Measurements from ENCODE around the gene CCDC117.

CCDC117 gene

GRCh38 chr22:28791841-28792490 is 19.5 kb downstream of the CCDC117 start:
- H3K23ac ChIP-seq (ENCODE audit: low read length in 2 of 2), result no peak overlapping the region
- peaks cover 11% of the 10 kb centered on the region for H3K79me1 ChIP-seq (replicated peaks; ENCODE audit: low read length, poor library complexity, severe bottlenecking)
- H3K4me2 ChIP-seq (ENCODE audit: low read length, poor library complexity, severe bottlenecking), result no peak overlapping the region
- H3K4ac ChIP-seq (ENCODE audit: low read depth in 1 of 2, low read length in 2 of 2), result no peak overlapping the region
- WGBS, result 100% methylated on average over 2 of the region's 3 CpGs
- no peak overlapping the region for H2BK5ac ChIP-seq (ENCODE audit: low read depth, low read length, poor library complexity, severe bottlenecking)
- H2BK120ac ChIP-seq (ENCODE audit: low read depth, low read length), result no peak overlapping the region
- H3K9ac ChIP-seq (ENCODE audit: low read length), result no peak overlapping the region
- H4K8ac ChIP-seq (ENCODE audit: low read length), result no peak overlapping the region
- no peak for DNase-seq
- no peak overlapping the region for H3K4me3 ChIP-seq (ENCODE audit: insufficient read depth in 1 of 2, low read depth in 1 of 2, low read length in 2 of 2)
- H3K27ac ChIP-seq (ENCODE audit: low read length, poor library complexity, severe bottlenecking), result no peak overlapping the region
- no peak overlapping the region for H2BK15ac ChIP-seq (ENCODE audit: low read depth, poor library complexity, severe bottlenecking)
- no peak overlapping the region for H3K14ac ChIP-seq (ENCODE audit: low read length in 2 of 2)
- H3K9me3 ChIP-seq (ENCODE audit: control insufficient read depth, low read length), result no peaks in the 10 kb centered on the region
- no peak overlapping the region for H4K91ac ChIP-seq (ENCODE audit: low read length)
- H3K18ac ChIP-seq (ENCODE audit: low read depth in 1 of 2, low read length in 2 of 2), result no peak overlapping the region
- H3K27me3 ChIP-seq (ENCODE audit: control insufficient read depth in 1 of 2, insufficient read depth in 1 of 2, low read length in 2 of 2), result no peaks in the 10 kb centered on the region
- no peak overlapping the region for H2AFZ ChIP-seq (ENCODE audit: low read depth, low read length)
- H3K4me1 ChIP-seq (ENCODE audit: control insufficient read depth, insufficient read depth, low read depth, low read length), result peaks cover 3% of the 10 kb centered on the region
- H3K36me3 ChIP-seq (ENCODE audit: control insufficient read depth in 1 of 2, insufficient read depth in 2 of 2, low read depth in 1 of 2, low read length in 2 of 2), result peaks cover 23 to 62% of the 10 kb centered on the region in 2 experiments
- H2AK5ac ChIP-seq (ENCODE audit: low read length, severe bottlenecking), result no peak overlapping the region
- no peak overlapping the region for H2BK12ac ChIP-seq (ENCODE audit: low read length in 2 of 2)

DNA sequence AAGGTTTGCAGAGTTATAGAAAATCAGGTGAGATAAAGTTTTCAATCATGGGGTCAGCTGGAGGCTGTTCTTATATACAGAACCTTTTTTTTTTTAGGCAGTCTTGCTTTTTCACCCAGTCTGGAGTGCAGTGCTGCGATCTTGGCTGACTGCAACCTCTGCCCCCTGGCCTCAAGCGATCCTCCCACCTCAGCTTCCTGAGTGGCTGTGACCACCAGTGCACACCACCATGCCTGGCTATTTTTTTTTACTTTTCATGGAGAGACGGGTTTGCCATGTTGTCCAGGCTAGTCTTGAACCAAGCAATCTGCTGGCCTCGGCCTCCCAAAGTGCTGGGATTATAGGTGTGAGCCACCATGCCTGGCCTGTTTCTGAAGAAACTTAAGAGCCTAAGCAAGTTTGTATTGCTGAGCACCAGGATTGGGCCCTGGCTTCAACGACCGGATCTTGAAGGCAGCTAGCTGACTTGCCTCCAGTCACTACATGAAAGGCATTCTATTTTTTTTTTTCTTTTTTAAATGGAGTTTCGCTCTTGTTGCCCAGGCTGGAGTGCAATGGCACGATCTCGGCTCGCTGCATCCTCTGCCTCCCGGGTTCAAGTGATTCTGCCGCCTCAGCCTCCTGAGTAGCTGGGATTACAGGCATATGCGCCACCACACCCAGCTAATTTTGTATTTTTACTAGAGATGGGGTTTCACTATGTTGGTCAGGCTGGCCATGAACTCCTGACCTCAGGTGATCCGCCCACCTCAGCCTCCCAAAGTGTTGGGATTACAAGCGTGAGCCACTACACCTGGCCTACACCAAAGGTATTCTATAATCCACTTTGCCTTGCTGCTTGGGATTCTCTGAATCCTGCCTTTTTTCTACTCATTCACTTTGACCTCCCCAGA is 20.2 kb downstream of the CCDC117 start:
- no peak overlapping the region for H2BK15ac ChIP-seq (ENCODE audit: low read depth, poor library complexity, severe bottlenecking)
- DNase-seq, result no peak
- no peak overlapping the region for H2BK120ac ChIP-seq (ENCODE audit: low read depth, low read length)
- no peak overlapping the region for H3K4ac ChIP-seq (ENCODE audit: low read depth in 1 of 2, low read length in 2 of 2)
- no peaks in the 10 kb centered on the region for H3K9me3 ChIP-seq (ENCODE audit: control insufficient read depth, low read length)
- no peak overlapping the region for H3K23ac ChIP-seq (ENCODE audit: low read length in 2 of 2)
- H3K4me3 ChIP-seq (ENCODE audit: insufficient read depth in 1 of 2, low read depth in 1 of 2, low read length in 2 of 2), result no peak overlapping the region
- H3K36me3 ChIP-seq (ENCODE audit: control insufficient read depth in 1 of 2, insufficient read depth in 2 of 2, low read depth in 1 of 2, low read length in 2 of 2), result peaks cover 26 to 63% of the 10 kb centered on the region in 2 experiments
- peaks cover 11% of the 10 kb centered on the region for H3K79me1 ChIP-seq (replicated peaks; ENCODE audit: low read length, poor library complexity, severe bottlenecking)
- no peaks in the 10 kb centered on the region for H3K27me3 ChIP-seq (ENCODE audit: control insufficient read depth in 1 of 2, insufficient read depth in 1 of 2, low read length in 2 of 2)
- H3K14ac ChIP-seq (ENCODE audit: low read length in 2 of 2), result peak overlapping the region in 1 of 2 experiments; percentile 28
- no peak overlapping the region for H3K9ac ChIP-seq (ENCODE audit: low read length)
- no peak overlapping the region for H3K18ac ChIP-seq (ENCODE audit: low read depth in 1 of 2, low read length in 2 of 2)
- H3K4me2 ChIP-seq (ENCODE audit: low read length, poor library complexity, severe bottlenecking), result no peak overlapping the region
- H4K91ac ChIP-seq (ENCODE audit: low read length), result no peak overlapping the region
- H3K27ac ChIP-seq (ENCODE audit: low read length, poor library complexity, severe bottlenecking), result no peak overlapping the region
- H2AFZ ChIP-seq (ENCODE audit: low read depth, low read length), result no peak overlapping the region
- 89% methylated on average over 15 of the region's 15 CpGs for WGBS
- no peak overlapping the region for H2BK5ac ChIP-seq (ENCODE audit: low read depth, low read length, poor library complexity, severe bottlenecking)
- H4K8ac ChIP-seq (ENCODE audit: low read length), result no peak overlapping the region
- peaks cover 3% of the 10 kb centered on the region for H3K4me1 ChIP-seq (ENCODE audit: control insufficient read depth, insufficient read depth, low read depth, low read length)
- H2BK12ac ChIP-seq (ENCODE audit: low read length in 2 of 2), result no peak overlapping the region
- no peak overlapping the region for H2AK5ac ChIP-seq (ENCODE audit: low read length, severe bottlenecking)

DNA sequence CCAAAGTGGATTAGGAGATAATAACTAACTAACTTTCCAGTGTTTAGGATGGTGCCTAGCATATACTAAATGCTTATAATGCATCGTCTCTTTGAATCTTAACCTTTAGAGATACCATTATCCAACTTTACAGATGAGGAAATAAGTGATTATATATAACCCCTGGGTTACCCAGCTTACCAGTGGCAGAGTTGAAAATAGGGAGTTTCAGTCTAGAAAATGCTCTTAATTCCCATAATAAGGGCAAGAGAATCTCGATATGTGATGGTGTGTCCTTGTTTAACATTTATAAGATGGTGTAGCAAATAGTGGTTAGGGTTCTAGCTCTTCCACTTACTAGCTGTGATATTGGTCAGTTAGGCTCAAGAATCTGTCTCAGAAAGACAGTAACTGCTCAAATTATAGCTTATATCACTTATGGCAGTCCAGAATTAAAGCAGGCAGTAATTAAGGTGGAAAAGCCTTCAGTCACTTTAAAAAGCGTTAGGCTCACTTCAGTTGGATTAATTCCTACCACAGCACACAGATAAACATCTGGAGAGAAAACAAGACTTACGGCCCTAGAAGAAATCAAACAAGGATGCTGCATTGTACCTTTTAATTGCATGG is 21.6 kb downstream of the CCDC117 start:
- Histone ChIP-seq H3K27me3 (ENCODE audit: control insufficient read depth in 1 of 2, insufficient read depth in 1 of 2, low read length in 2 of 2) (no peaks in the 10 kb centered on the region), H2AFZ (ENCODE audit: low read depth, low read length) (no peak overlapping the region), H2AK5ac (ENCODE audit: low read length, severe bottlenecking) (no peak overlapping the region), H3K36me3 (ENCODE audit: control insufficient read depth in 1 of 2, insufficient read depth in 2 of 2, low read depth in 1 of 2, low read length in 2 of 2) (peaks cover 26 to 57% of the 10 kb centered on the region in 2 experiments), H2BK120ac (ENCODE audit: low read depth, low read length) (no peak overlapping the region), H3K23ac (ENCODE audit: low read length in 2 of 2) (no peak overlapping the region), H3K27ac (ENCODE audit: low read length, poor library complexity, severe bottlenecking) (no peak overlapping the region), H3K4me3 (ENCODE audit: insufficient read depth in 1 of 2, low read depth in 1 of 2, low read length in 2 of 2) (no peak overlapping the region), H3K4me2 (ENCODE audit: low read length, poor library complexity, severe bottlenecking) (no peak overlapping the region), H3K14ac (ENCODE audit: low read length in 2 of 2) (no peak overlapping the region), H4K8ac (ENCODE audit: low read length) (no peak overlapping the region), H3K79me1 (replicated peaks; ENCODE audit: low read length, poor library complexity, severe bottlenecking) (peaks cover 9% of the 10 kb centered on the region), H3K9ac (ENCODE audit: low read length) (peak overlapping the region; percentile 7), H3K9me3 (ENCODE audit: control insufficient read depth, low read length) (no peaks in the 10 kb centered on the region), H3K4ac (ENCODE audit: low read depth in 1 of 2, low read length in 2 of 2) (no peak overlapping the region), H2BK12ac (ENCODE audit: low read length in 2 of 2) (no peak overlapping the region), H3K4me1 (ENCODE audit: control insufficient read depth, insufficient read depth, low read depth, low read length) (peaks cover 3% of the 10 kb centered on the region), H4K91ac (ENCODE audit: low read length) (no peak overlapping the region), H2BK5ac (ENCODE audit: low read depth, low read length, poor library complexity, severe bottlenecking) (no peak overlapping the region), H3K18ac (ENCODE audit: low read depth in 1 of 2, low read length in 2 of 2) (no peak overlapping the region), H2BK15ac (ENCODE audit: low read depth, poor library complexity, severe bottlenecking) (no peak overlapping the region)
- DNase-seq, result no peak
- 96% methylated on average over 2 of the region's 4 CpGs for WGBS

Data from mesenchymal stem cell (in vitro differentiated cells and primary cell).